ENCODE measurements around the gene KIAA1755. TPM values are rescaled to one million over a fixed set of nuclear protein-coding genes. Genes with fewer than 3 reads are reported as not detected.

Gene KIAA1755
- polyA plus RNA-seq, 3 donors = 1.9 to 2.9 (median 2.3) TPM

DNA sequence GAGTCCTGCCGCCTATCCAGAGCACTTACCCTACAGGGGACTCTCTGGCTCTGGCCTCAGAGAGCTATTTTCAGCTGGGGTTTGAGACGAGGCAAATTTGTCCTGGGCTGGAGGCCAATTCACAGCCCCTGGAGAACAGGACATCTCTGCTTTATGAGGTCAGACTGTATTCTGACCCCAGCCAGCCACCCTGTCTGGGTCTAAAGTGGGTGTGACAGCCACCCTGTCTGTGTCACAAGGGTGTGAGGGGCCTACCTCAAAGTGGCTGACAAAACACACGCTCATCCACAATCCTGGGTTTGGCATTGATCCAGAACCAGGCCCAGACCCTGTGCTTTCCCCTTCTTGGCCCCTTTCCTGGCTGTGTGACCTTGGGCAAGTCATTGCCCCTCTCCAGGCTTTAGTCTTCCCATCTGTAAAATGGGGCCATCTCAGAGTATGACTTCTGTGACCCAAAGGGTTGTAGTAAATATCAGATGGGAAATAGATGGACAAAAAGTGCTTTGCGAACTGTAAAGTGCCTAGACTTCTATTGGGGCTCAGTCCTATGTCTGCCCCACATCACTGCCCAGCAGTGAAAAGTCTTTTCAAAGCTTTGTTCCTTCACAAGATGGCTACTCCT is 51.4 kb downstream of the KIAA1755 start:
- no peak for DNase-seq (ENCODE audit: low read depth in 3 of 3, low spot score in 2 of 3)

DNA sequence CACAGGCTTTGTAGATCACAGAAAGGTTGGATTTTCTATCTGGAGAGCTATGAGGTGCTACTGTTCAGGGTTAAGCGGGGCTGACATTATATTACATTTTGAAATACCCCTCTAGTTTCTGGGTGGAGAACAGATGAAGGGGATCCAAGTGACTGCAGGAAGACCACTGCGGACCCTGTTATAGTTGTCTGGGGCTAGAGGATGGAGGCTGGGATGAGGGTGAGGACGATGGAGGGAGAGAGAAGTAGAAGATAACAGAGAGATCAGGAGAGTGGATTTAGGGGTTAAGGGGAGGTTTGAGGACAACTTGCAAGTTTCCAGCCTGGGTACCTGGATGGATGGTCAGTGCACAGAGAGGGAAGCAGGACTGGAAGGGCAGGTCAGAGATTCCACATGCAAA is 52.0 kb downstream of the KIAA1755 start:
- DNase-seq (ENCODE audit: low read depth in 3 of 3, low spot score in 2 of 3) = no peak

GRCh38 chr20:38208088-38208487 is 52.4 kb downstream of the KIAA1755 start:
- no peak for DNase-seq (ENCODE audit: low read depth in 3 of 3, low spot score in 2 of 3)

DNA sequence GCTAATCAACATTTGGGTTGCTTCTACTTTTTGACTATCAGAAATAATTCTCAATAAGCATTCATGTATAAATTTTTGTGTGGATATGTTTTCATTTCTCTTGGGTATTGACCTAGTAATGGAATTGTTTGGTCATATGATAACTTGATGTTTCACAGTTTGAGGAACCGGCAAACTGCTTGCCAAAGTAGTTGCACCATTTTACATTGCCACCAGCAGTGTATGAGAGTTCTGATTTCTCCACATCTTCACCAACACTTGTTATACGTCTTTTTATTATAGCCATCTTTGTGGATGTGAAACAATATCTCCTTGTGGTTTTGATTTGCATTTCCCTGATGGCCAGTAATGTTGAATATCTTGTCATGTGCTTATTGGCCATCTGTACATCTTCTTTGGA is 52.9 kb downstream of the KIAA1755 start:
- no peak for DNase-seq (ENCODE audit: low read depth in 3 of 3, low spot score in 2 of 3)

DNA sequence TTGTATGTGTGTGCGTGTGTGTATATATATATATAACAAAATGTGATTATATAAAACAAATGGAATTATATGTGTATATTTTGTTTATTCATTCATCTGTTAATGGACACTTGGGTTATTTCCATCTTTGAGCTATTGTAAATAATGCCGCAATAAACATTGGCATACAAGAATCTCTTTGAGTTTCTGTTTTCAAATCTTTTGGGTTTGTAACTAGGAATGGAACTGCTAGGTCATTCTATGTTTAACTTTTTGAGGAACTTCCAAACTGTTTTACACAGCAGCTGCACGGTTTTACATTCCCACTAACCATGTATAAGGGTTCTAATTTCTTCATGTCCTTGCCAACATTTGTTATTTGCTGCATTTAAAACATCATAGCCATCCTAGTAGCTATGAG is 55.5 kb downstream of the KIAA1755 start:
- DNase-seq (ENCODE audit: low read depth in 3 of 3, low spot score in 2 of 3) = no peak

GRCh38 chr20:38203981-38204357 is 56.6 kb downstream of the KIAA1755 start:
- DNase-seq (ENCODE audit: low read depth in 3 of 3, low spot score in 2 of 3) = no peak

- DNase-seq (ENCODE audit: low read depth in 3 of 3, low spot score in 2 of 3) = no peak
Observed at GRCh38 chr20:38203337-38203980, 57.1 kb downstream of the KIAA1755 start.

DNA sequence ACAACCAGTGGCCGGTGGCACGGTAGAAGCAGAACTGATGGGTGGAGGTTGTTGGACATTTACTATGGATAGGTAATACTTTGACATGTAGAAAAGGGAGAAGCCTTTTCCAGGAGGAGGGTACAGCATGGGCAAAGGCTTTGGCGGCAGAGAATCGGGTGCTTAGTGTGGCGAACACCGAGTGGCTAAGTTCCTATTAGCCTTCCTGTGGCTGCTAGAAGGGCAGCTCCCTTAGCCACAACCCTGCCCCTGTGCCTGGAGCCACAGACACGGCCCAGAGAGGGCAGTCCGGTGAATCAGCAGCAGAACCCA is 57.6 kb downstream of the KIAA1755 start:
- no peak for DNase-seq (ENCODE audit: low read depth in 3 of 3, low spot score in 2 of 3)

GRCh38 chr20:38202153-38202981 is 58.2 kb downstream of the KIAA1755 start:
- DNase-seq (ENCODE audit: low read depth in 3 of 3, low spot score in 2 of 3) = no peak

- DNase-seq (ENCODE audit: low read depth in 3 of 3, low spot score in 2 of 3) = no peak
Observed at GRCh38 chr20:38201356-38201755, 59.2 kb downstream of the KIAA1755 start.

DNA sequence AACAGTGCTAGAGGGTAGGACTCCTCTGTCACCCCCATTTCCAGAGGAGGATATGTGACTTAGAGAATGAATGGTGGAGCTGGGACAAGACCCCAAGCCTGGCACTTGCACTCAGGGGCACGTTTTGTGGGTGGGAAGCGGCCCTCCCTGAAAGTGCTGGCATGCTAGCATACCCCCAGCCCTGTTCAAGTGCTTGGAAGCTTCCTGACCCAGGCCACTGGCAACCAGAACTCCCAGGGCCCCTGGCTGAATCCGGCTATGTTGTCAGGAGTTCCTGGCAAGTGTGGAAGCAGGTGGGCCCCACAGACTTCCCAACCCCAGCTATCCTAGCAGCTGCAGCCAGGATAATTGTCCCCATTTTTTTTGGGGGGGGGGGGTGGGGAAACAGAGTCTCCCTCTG is 59.9 kb downstream of the KIAA1755 start:
- DNase-seq (ENCODE audit: low read depth in 3 of 3, low spot score in 2 of 3) = no peak

DNA sequence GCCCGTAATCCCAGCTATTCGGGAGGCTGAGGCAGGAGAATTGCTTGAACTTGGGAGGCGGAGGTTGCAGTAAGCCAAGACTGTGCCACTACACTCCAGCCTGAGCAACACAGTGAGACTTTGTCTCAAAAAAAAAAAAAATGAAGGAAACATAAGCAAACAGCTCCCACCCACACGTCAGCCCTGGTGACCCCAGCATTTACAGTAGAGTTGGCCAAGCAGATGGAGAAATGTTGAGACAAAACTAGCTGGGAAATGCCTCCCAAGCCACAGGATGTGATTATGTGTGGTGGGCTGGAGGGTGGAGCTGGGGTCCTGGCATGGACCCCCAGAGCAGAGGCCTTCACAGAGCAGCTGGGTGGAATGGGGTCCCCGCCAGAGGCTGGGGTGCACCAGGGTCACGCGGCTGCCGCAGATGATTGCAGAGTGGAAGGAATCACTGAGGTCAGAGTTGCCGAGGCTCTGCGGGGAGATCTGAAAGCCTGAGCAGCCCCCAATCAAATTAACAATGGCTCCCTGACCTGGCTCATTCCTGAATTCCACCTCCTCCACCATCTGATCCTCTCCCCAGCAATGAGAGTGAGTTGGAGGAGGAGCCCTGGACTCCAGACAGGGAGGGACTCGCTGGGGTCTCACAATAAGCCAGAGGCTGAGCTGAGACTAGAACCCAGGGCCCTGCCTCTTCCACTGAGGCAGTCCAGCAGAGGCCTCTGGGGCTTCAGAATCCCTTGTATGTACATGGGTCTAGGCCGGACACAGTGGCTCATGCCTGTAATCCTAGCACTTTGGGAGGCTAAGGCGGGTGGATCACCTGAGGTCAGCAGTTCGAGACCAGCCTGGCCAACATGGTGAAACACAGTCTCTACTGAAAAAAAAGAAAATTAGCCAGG is 60.8 kb downstream of the KIAA1755 start:
- DNase-seq (ENCODE audit: low read depth in 3 of 3, low spot score in 2 of 3) = no peak

DNA sequence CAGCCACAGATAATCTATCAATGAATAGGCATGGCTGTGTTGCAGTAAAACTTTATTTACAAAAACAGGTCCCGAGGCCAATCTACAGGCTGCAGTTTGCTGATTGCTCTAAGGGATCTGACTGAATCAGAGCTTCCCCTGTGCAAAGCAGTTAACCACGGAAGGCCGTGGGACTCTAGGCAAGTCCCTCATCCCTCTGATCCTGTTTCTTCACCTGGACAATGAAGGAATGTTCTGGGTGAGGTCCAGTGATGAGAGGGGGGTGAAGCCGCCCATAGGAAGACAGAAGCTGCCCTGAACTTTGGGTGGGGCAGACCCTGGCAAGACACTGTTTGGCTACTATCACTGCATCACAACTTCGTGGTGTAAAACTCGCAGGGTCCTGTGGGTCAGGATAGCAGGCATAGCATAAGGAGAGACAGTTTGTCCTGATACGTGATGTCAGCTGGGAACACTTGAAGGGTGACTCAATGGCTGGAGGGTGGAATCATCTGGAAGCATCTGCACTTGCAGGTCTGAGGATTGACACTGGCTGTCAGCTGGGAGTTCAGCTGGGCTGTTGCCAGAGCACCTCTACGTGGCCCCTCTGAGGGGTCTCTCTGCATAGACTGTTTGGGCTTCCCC is 62.2 kb downstream of the KIAA1755 start:
- no peak for DNase-seq (ENCODE audit: low read depth in 3 of 3, low spot score in 2 of 3)

- no peak for DNase-seq (ENCODE audit: low read depth in 3 of 3, low spot score in 2 of 3)
Observed at GRCh38 chr20:38197619-38198018, 62.9 kb downstream of the KIAA1755 start.

DNA sequence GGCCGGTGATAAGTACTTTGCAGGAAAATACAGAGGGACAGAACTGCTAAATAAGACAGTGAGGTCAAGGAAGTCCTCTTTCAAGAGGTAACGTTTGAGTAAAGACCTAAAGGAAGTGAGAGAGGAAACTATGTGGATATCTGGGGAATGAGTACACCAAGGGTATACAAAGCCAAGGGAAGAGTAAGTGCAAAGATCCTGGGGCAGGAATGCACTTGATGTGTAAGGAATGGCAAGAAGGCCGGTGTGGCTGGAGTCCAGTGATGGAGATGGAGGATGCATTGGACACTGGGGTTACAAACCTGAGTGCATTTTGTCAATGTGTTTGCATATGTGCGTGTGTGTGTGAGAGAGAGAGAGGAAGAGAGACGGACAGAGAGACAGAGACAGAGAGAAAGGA is 63.3 kb downstream of the KIAA1755 start:
- no peak for DNase-seq (ENCODE audit: low read depth in 3 of 3, low spot score in 2 of 3)

DNA sequence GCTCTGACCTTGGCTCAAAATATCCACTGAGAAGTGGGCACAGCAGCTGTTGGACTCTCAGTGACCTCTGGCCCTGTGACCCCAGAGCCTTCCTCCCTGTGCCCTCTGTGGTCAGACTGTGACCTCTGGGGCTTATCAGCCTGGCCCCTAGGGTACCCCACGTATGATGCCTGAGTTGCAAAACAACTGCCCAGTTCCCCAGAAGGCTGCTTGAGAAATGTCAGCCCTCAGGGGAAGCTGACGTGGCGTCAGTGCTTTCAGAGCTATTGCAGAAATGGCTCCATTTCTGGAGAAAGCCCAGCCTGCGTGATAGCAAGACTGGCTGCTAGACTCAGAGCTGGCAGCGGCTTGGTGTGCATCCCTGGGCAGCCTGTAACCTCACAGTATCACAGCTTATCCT is 63.9 kb downstream of the KIAA1755 start:
- DNase-seq (ENCODE audit: low read depth in 3 of 3, low spot score in 2 of 3) = no peak

DNA sequence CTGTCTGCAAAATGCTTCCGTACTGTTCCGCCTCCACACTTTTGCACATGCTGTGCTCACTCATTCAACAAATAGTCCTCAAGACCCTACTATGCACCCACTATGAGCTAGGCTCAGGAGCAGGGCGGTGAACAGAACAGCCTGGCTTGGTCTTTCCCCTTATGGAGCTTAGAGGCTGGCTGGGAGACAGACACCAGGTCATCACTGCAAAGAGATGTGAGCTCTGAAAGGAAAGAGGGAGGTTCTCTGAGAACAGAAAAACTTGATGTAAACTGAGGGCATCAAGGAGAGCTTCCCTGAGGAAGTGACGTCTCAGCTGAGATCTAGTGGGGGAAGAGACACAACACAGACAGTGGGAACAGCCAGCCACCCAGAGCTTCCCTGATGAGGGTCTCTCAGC is 64.5 kb downstream of the KIAA1755 start:
- DNase-seq (ENCODE audit: low read depth in 3 of 3, low spot score in 2 of 3) = no peak

DNA sequence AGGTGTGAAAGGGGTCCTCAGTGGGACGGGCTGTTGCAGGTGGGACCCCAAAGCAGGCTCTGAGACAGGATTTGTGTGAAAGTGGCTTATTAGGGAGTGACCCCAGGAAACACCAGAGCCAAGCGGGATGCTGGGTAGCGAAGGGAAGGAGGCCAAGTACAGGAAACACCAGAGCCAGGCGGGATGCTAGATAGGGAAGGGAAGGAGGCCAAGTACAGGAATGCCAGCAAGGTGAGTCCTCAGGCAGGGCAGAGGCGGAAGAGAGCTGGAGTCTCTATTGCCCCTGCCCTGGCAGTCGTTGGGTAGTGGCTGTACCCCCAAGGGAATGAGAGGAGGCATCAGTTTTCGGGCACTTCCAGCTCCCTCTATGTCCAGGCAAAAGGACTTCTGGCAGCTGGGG is 65.0 kb downstream of the KIAA1755 start:
- no peak for DNase-seq (ENCODE audit: low read depth in 3 of 3, low spot score in 2 of 3)

GRCh38 chr20:38194971-38195504 is 65.5 kb downstream of the KIAA1755 start:
- DNase-seq (ENCODE audit: low read depth in 3 of 3, low spot score in 2 of 3) = no peak

GRCh38 chr20:38193586-38194105 is 66.9 kb downstream of the KIAA1755 start:
- DNase-seq (ENCODE audit: low read depth in 3 of 3, low spot score in 2 of 3) = no peak

Data from right renal cortex interstitium (tissue), 3 donors.